Measurements from ENCODE around the gene MORN4. TPM values are rescaled to one million over a fixed set of nuclear protein-coding genes. Genes with fewer than 3 reads are reported as not detected.
A peak's percentile ranks its signal among the peaks of the same experiment; 100 is the strongest.

MORN4 gene
- total and polyA plus RNA-seq, 8 donors = 4.3 to 19.8 (median 6.8) TPM; not detected in 3

DNA sequence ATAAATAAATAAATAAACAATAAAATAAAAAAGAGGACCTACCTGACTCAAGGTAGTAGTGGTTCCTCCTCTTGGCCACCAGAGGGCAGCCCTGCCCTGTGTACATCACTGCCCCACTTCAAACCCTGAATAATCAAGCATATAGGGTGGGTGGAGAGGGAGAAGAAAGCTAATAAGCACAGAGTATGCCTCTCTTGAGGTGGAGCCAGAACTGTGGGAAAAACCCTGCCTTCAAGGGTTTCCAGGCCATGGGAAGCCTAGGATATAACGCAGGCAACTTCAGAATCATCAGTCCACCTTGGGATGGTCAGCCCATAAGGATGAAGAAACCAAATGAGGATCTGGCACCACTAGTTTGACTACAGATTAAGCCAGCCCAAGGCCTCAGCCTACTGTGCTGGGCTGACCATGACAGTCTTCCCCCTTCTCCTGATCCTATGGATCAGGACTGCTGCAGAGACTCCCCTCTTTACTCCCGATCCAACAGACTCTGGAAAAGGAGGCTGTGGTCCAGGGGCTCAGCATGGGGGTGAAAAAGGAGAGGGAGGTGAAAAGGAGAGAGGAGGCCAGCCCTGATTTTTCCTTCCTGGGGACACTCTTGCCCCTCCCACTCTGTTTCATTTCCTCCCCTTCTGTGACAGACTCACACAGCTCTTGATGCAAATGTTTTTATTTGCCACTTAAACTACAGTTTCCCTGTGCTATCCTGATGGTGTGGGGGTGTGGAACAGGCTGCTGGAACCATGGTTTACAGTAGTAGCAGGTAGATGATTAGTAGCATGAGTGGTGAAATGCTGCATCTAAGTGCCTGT is 43.7 kb upstream of the MORN4 start:
- DNase-seq = peak; percentile 41 to 78
- Histone ChIP-seq H3K9me3 (no peaks in the 10 kb centered on the region), H3K4me3 (no peak overlapping the region), H3K4me1 (peaks cover under 1 to 30% (median 11%) of the 10 kb centered on the region in 4 donors), H3K27me3 (no peaks in the 10 kb centered on the region), H3K36me3 (peaks cover 49 to 77% (median 73%) of the 10 kb centered on the region in 4 donors), H3K27ac (peak overlapping the region in 2 of 5 donors; percentile 18 to 26)
- intact Hi-C loops (cut with DNase I; ENCODE audit: low total_unique reads) = loop anchor here (5.0 kb wide), 1 partner anchor 55 kb away; no protein-coding TSS in a partner anchor
- TF ChIP-seq EP300 (IDR thresholded peaks at IDR 0.05) (no peak), POLR2A (IDR thresholded peaks at IDR 0.05) (no peak), POLR2AphosphoS5 (IDR thresholded peaks at IDR 0.05) (peak in 1 of 3 donors; percentile 26)
- TF ChIP-seq, protein P1, sequence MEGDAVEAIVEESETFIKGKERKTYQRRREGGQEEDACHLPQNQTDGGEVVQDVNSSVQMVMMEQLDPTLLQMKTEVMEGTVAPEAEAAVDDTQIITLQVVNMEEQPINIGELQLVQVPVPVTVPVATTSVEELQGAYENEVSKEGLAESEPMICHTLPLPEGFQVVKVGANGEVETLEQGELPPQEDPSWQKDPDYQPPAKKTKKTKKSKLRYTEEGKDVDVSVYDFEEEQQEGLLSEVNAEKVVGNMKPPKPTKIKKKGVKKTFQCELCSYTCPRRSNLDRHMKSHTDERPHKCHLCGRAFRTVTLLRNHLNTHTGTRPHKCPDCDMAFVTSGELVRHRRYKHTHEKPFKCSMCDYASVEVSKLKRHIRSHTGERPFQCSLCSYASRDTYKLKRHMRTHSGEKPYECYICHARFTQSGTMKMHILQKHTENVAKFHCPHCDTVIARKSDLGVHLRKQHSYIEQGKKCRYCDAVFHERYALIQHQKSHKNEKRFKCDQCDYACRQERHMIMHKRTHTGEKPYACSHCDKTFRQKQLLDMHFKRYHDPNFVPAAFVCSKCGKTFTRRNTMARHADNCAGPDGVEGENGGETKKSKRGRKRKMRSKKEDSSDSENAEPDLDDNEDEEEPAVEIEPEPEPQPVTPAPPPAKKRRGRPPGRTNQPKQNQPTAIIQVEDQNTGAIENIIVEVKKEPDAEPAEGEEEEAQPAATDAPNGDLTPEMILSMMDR (IDR thresholded peaks at IDR 0.05) = peak in 5 of 7 experiments; percentile 80 to 90 (median 84)
- 84 to 97% (median 93%) methylated on average over 2 of the region's 2 CpGs for WGBS, 5 donors

DNA sequence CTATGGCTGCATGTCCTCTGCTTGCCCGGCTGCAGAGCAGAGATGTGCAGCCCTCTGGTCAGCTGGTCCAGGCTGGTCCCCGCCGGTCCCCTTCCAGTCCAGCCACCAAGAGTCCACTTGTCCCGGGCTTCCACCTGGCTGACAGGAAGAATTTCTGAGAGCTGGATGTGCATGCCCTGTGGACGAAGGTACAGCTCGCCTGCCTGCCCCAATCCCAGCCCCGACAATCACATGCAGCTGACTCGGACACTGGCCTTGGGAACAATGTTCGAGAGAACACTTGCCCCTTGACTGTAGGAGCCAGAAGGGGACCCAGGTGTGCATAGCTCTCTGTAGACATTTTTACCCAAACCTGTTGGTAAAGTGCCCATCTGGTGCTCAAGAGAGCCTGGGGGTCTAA is 41.9 kb upstream of the MORN4 start:
- Histone ChIP-seq H3K9me3 (no peaks in the 10 kb centered on the region), H3K4me1 (peaks cover 0 to 15% (median 8%) of the 10 kb centered on the region in 4 donors), H3K4me3 (no peak overlapping the region), H3K36me3 (peaks cover 49 to 93% (median 90%) of the 10 kb centered on the region in 4 donors), H3K27me3 (no peaks in the 10 kb centered on the region), H3K27ac (no peak overlapping the region)
- intact Hi-C loops (cut with DNase I; ENCODE audit: low total_unique reads) = loop anchor here (5.0 kb wide), 1 partner anchor 57 kb away; no protein-coding TSS in a partner anchor
- no peak for TF ChIP-seq POLR2AphosphoS5 (IDR thresholded peaks at IDR 0.05)
- TF ChIP-seq POLR2A (IDR thresholded peaks at IDR 0.05) = no peak
- TF ChIP-seq, protein P1 (IDR thresholded peaks at IDR 0.05) = no peak
- TF ChIP-seq EP300 (IDR thresholded peaks at IDR 0.05) = no peak
- DNase-seq = no peak
- WGBS, 5 donors = 85 to 92% (median 91%) methylated on average over 9 of the region's 9 CpGs

GRCh38 chr10:97673736-97674525 is 40.6 kb upstream of the MORN4 start:
- H3K27ac ChIP-seq = no peak overlapping the region
- intact Hi-C loops (cut with DNase I; ENCODE audit: low total_unique reads) = no loop called here
- peaks cover 0 to 12% (median 6%) of the 10 kb centered on the region in 4 donors for H3K4me1 ChIP-seq
- H3K4me3 ChIP-seq = no peak overlapping the region
- no peaks in the 10 kb centered on the region for H3K27me3 ChIP-seq
- no peaks in the 10 kb centered on the region for H3K9me3 ChIP-seq
- TF ChIP-seq, protein P1 (IDR thresholded peaks at IDR 0.05) = no peak
- TF ChIP-seq POLR2A (IDR thresholded peaks at IDR 0.05) (no peak), POLR2AphosphoS5 (IDR thresholded peaks at IDR 0.05) (no peak), EP300 (IDR thresholded peaks at IDR 0.05) (no peak)
- 63 to 82% (median 76%) methylated on average over 8 of the region's 8 CpGs for WGBS, 5 donors
- H3K36me3 ChIP-seq = peaks cover 39 to 95% (median 93%) of the 10 kb centered on the region in 4 donors
- DNase-seq = no peak

DNA sequence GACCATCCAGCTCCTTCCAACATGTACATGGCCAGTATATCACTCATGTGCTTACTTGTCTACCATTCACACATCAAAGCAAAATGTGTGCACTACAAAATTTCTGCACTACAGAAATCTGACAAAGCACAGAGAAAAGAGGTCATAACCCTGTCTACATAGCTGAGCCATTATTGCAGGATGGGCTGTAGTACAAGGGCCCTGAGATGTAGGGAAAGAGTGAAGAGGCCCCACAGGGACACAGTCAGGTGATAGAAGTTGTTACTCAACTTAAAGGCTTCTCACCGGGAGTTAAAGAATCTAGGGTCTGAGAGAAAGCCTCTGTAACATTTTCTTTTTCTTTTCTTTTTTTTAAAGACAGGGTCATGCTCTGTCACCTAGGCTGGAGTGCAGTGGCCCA is 36.3 kb upstream of the MORN4 start:
- WGBS, 5 donors = 75 to 100% (median 84%) methylated on average over 1 of the region's 1 CpG
- no peak overlapping the region for H3K27ac ChIP-seq
- no peak overlapping the region for H3K4me3 ChIP-seq
- peaks cover 0 to 9% (median 5%) of the 10 kb centered on the region in 4 donors for H3K4me1 ChIP-seq
- no peak for TF ChIP-seq POLR2AphosphoS5 (IDR thresholded peaks at IDR 0.05)
- TF ChIP-seq, protein P1 (IDR thresholded peaks at IDR 0.05) = no peak
- TF ChIP-seq EP300 (IDR thresholded peaks at IDR 0.05) = no peak
- no peak for TF ChIP-seq POLR2A (IDR thresholded peaks at IDR 0.05)
- intact Hi-C loops (cut with DNase I; ENCODE audit: low total_unique reads) = no loop called here
- no peak for DNase-seq
- H3K36me3 ChIP-seq = peaks cover 26 to 96% (median 93%) of the 10 kb centered on the region in 4 donors
- H3K27me3 ChIP-seq = no peaks in the 10 kb centered on the region
- H3K9me3 ChIP-seq = no peaks in the 10 kb centered on the region
